Measurements from ENCODE around the gene KRCC1. TPM values are rescaled to one million over a fixed set of nuclear protein-coding genes. Genes with fewer than 3 reads are reported as not detected.
A peak's percentile ranks its signal among the peaks of the same experiment; 100 is the strongest.

KRCC1 gene
- total and polyA plus RNA-seq, 9 of the 15 experiments (the other 6 are each of a cell fraction or from before 2014, with no cell fraction given), result 1.9 to 6.0 (median 2.2) TPM

- WGBS (ENCODE audit: insufficient coverage, low coverage, missing lambda C conversion rate), result 20% methylated on average over 4 of the region's 4 CpGs
- Histone ChIP-seq H3K27me3 (ENCODE audit: control insufficient read depth in 2 of 2, insufficient read depth in 2 of 2, low read length in 2 of 2) (0 out of 5 replicates have a peak, but pooled peaks cover 0 to 4% of the 10 kb centered on the region in 2 experiments), H3K27ac (ENCODE audit: extremely low read depth, low read depth, low read length) (no peak overlapping the region), H3K79me2 (ENCODE audit: control insufficient read depth, insufficient read depth, low read length) (no peaks in the 10 kb centered on the region), H2AFZ (ENCODE audit: low read depth, low read length) (no peak overlapping the region), H3K4me3 (no peak overlapping the region), H3K36me3 (ENCODE audit: control insufficient read depth, insufficient read depth, low read length) (no peaks in the 10 kb centered on the region), H4K20me1 (replicated peaks; ENCODE audit: control insufficient read depth, insufficient read depth, low read length) (no peaks in the 10 kb centered on the region), H3K9me3 (replicated peaks; ENCODE audit: control insufficient read depth, insufficient read depth, low read depth, low read length) (no peaks in the 10 kb centered on the region), H3K4me1 (replicated peaks in 1 of 2; ENCODE audit: control insufficient read depth in 2 of 2, insufficient read depth in 2 of 2, low read length in 2 of 2) (peaks cover 0 to 3% of the 10 kb centered on the region in 2 experiments; a peak in 2 of 5 replicates), H3K4me2 (ENCODE audit: insufficient read depth, low read length) (no peak overlapping the region), H3K9me1 (ENCODE audit: control insufficient read depth, insufficient read depth, low read length) (no peaks in the 10 kb centered on the region), H3K9ac (ENCODE audit: insufficient read depth in 1 of 2, low read depth in 2 of 2, low read length in 2 of 2) (no peak overlapping the region)
- POLR2A ChIA-PET, result interaction anchor here (0.8 to 1.3 kb wide), 2 partner anchors 13 to 15 kb away, joined by 3 to 4 read pairs; no protein-coding TSS in a partner anchor
- DNase-seq (ENCODE audit: extremely low read depth in 1 of 4, low spot score in 3 of 4) (no peak), FAIRE-seq (no peak), ATAC-seq (no peak)
- in situ Hi-C loops (cut with MboI) (no loop called here), intact Hi-C loops (cut with micrococcal nuclease) (no loop called here)
- no TSS peak for BruUV-seq (replicated peaks)
- CTCF ChIA-PET (ENCODE audit: low intra/inter-chr PET ratio), result interaction anchor here (0.7 kb wide), 1 partner anchor 806 kb away, joined by 8 read pairs; no protein-coding TSS in a partner anchor
- TF ChIP-seq CEBPB (tag; IDR thresholded peaks at IDR 0.05), result peak; percentile 80
- no peak for TF ChIP-seq FOXK1 (CRISPR knock-in tag; IDR thresholded peaks at IDR 0.05; ENCODE audit: borderline replicate concordance)
- TF ChIP-seq SAP30 (IDR thresholded peaks at IDR 0.05; ENCODE audit: borderline replicate concordance, insufficient read depth, low read depth, low read length, poor library complexity, severe bottlenecking), result no peak
- no peak for TF ChIP-seq MAZ (CRISPR knock-in tag; conservative IDR thresholded peaks at IDR 0.05 in 1 of 2, IDR thresholded peaks at IDR 0.05 in 1 of 2)
- TF ChIP-seq NFATC3 (IDR thresholded peaks at IDR 0.05), result no peak
- TF ChIP-seq CEBPG (CRISPR knock-in tag; IDR thresholded peaks at IDR 0.05), result no peak
- TF ChIP-seq CEBPG (tag; conservative IDR thresholded peaks at IDR 0.05 in 1 of 2, IDR thresholded peaks at IDR 0.05 in 1 of 2), result peak; percentile 59 to 79; a peak in 3 of 4 replicates
- TF ChIP-seq BACH1 (tag; IDR thresholded peaks at IDR 0.05), result no peak
- no peak for TF ChIP-seq MYNN (IDR thresholded peaks at IDR 0.05)
- no peak for TF ChIP-seq MYNN (CRISPR knock-in tag; IDR thresholded peaks at IDR 0.05)
- TF ChIP-seq, protein P1, sequence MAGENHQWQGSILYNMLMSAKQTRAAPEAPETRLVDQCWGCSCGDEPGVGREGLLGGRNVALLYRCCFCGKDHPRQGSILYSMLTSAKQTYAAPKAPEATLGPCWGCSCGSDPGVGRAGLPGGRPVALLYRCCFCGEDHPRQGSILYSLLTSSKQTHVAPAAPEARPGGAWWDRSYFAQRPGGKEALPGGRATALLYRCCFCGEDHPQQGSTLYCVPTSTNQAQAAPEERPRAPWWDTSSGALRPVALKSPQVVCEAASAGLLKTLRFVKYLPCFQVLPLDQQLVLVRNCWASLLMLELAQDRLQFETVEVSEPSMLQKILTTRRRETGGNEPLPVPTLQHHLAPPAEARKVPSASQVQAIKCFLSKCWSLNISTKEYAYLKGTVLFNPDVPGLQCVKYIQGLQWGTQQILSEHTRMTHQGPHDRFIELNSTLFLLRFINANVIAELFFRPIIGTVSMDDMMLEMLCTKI (IDR thresholded peaks at IDR 0.05; ENCODE audit: partially characterized antibody), result no peak
- no peak for TF ChIP-seq BRD4 (IDR thresholded peaks at IDR 0.05)
- no peak for TF ChIP-seq ZNF586 (CRISPR knock-in tag; conservative IDR thresholded peaks at IDR 0.05)
- no peak for TF ChIP-seq HNRNPL (IDR thresholded peaks at IDR 0.05; ENCODE audit: low read depth, low read length)
- no peak for TF ChIP-seq TCF7 (IDR thresholded peaks at IDR 0.05; ENCODE audit: borderline replicate concordance)
- TF ChIP-seq SAFB2 (IDR thresholded peaks at IDR 0.05; ENCODE audit: borderline replicate concordance, low read depth, low read length, severe bottlenecking), result no peak
- TF ChIP-seq TOE1 (IDR thresholded peaks at IDR 0.05; ENCODE audit: borderline replicate concordance), result no peak
- TF ChIP-seq TOE1 (CRISPR knock-in tag; IDR thresholded peaks at IDR 0.05; ENCODE audit: borderline replicate concordance, low read depth), result no peak
- TF ChIP-seq ZC3H8 (IDR thresholded peaks at IDR 0.05), result no peak
Measured at GRCh38 chr2:88074854-88075292, 19.3 kb upstream of the KRCC1 start.
